Activated CD4-positive, CD25-positive, alpha-beta regulatory T cell treated with anti-CD3 and anti-CD28 coated beads, Interleukin-2, amount 50 U/mL, for 16 hours (primary cell): ENCODE data around the gene ELMOD2.

Experiments
- DNase-seq: peaks from one replicate; pipeline ENCODE4 v3.0.0-alpha.2; 2020; ENCODE audit warnings: low read depth, low spot score

ELMOD2 gene

GRCh38 chr4:140581078-140581477, 57.1 kb downstream of the ELMOD2 start:
- no peak for DNase-seq

DNA sequence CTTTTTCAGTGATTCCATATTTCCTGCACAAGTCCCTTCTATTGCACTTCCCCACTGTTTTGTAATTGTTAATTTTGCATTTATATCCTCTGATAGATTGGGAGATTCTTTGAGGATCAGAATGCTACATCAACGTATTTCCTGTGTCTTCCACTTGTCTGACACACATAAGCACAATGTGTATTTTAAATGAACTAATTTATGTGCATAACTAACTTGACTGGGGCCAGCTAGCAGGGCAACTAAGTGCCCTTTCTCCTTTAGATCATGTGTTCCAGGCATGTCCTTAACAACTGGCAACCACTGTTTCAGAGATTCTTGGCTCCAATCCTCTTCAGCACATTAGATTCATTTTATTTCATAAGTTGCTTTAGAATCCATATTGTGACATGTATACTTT, 60.5 kb downstream of the ELMOD2 start:
- no peak for DNase-seq

GRCh38 chr4:140595065-140595464, 71.1 kb downstream of the ELMOD2 start:
- no peak for DNase-seq

GRCh38 chr4:140600408-140600807, 76.4 kb downstream of the ELMOD2 start:
- no peak for DNase-seq

DNA sequence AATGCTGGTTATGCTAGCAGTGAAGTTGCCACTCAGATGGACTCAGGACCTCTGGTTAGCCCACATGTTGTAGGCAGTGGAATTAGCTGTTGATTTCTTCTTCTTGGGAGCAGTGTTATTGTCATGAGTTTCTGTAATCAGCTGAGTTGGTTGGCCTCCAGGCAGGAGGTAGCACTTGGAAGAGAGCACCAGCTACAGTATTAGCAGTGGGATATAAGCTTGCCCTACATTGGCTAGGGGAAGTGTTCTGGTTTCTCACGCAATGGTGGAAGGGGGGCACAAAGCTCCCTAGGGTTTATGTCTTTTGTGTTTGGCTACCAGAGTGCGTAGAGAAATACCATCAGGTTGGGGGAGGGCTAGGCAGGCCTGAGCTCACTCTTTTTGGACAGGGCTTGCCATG, 78.7 kb downstream of the ELMOD2 start:
- no peak for DNase-seq

DNA sequence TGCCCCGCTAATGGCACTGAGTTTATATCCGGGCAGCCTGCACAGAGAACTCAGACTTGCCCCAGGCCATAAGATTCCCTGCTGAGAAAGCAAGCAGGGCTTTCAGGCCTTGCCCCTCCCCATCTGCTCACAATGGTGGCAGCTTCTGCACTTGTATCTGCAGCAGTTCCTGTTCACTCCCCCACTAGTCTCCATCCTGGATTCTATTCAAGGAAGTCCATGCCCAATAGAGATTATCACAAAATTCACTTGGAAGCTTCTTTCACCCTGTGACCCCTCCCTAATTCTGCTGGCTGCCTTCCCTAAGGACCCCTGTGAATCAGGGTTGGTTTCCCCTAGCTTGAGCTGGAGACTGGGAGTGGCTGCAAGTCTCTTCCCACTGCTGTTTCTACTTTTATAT, 79.3 kb downstream of the ELMOD2 start:
- DNase-seq: no peak
